Astrocyte (in vitro differentiated cells and primary cell): ENCODE data around the gene ROBO2.

ENCODE experiments used
- CTCF ChIP-seq: IDR thresholded peaks from 2 replicates; pipeline ENCODE4 v1.5.1; 2011; ENCODE audit warnings: low read depth, mild to moderate bottlenecking, inconsistent platforms, low read length, moderate library complexity; ENCODE audit not compliant: insufficient read depth
- EZH2 ChIP-seq: IDR thresholded peaks from 2 replicates; pipeline ENCODE4 v1.6.1; 2012; ENCODE audit warnings: mild to moderate bottlenecking, low read length, inconsistent platforms; ENCODE audit not compliant: insufficient read depth

GRCh38 chr3:77407441-77407840 is 367.5 kb downstream of the ROBO2 start:
- TF ChIP-seq EZH2 (no peak), CTCF (no peak)
